ENCODE data around the gene MT1M.

- TF ChIP-seq CTCF (IDR thresholded peaks at IDR 0.05; ENCODE audit: insufficient read depth, low read length, poor library complexity, severe bottlenecking) (no peak), EZH2phosphoT487 (conservative IDR thresholded peaks at IDR 0.05; ENCODE audit: low read length) (no peak)
Observed at GRCh38 chr16:56610017-56610608, 22.3 kb upstream of the MT1M start.
